Eye (tissue), 1 donor: ENCODE results near the gene COL23A1.

ENCODE experiments used
- DNase-seq: peaks from one replicate; pipeline ENCODE4 v3.0.0-alpha.2; 2015

Gene COL23A1

GRCh38 chr5:178351221-178352034, 238.8 kb downstream of the COL23A1 start:
- no peak for DNase-seq

- no peak for DNase-seq
Observed at GRCh38 chr5:178350361-178351220, 239.6 kb downstream of the COL23A1 start.

- DNase-seq, result no peak
Observed at GRCh38 chr5:178349625-178350353, 240.4 kb downstream of the COL23A1 start.

GRCh38 chr5:178349075-178349511, 241.1 kb downstream of the COL23A1 start:
- DNase-seq, result no peak

- no peak for DNase-seq
Observed at GRCh38 chr5:178348356-178349074, 241.7 kb downstream of the COL23A1 start.

- DNase-seq, result no peak
Observed at GRCh38 chr5:178347956-178348355, 242.2 kb downstream of the COL23A1 start.

- peak; percentile 67 for DNase-seq
Observed at GRCh38 chr5:178346607-178347334, 243.4 kb downstream of the COL23A1 start.

GRCh38 chr5:178343306-178343705, 246.9 kb downstream of the COL23A1 start:
- no peak for DNase-seq

- DNase-seq, result no peak
Observed at GRCh38 chr5:178341851-178342140, 248.4 kb downstream of the COL23A1 start.

- no peak for DNase-seq
Observed at GRCh38 chr5:178341091-178341850, 248.9 kb downstream of the COL23A1 start.

- no peak for DNase-seq
Observed at GRCh38 chr5:178340637-178341036, 249.6 kb downstream of the COL23A1 start.

GRCh38 chr5:178340187-178340586, 250.0 kb downstream of the COL23A1 start:
- DNase-seq, result no peak

- DNase-seq, result no peak
Observed at GRCh38 chr5:178339272-178339671, 250.9 kb downstream of the COL23A1 start.

- no peak for DNase-seq
Observed at GRCh38 chr5:178338750-178339144, 251.4 kb downstream of the COL23A1 start.

GRCh38 chr5:178338126-178338749, 252.0 kb downstream of the COL23A1 start:
- DNase-seq, result no peak

- DNase-seq, result peak; percentile 65
Observed at GRCh38 chr5:178337334-178337741, 252.9 kb downstream of the COL23A1 start.

GRCh38 chr5:178336889-178337288, 253.3 kb downstream of the COL23A1 start:
- peak; percentile 62 for DNase-seq

GRCh38 chr5:178335302-178336030, 254.7 kb downstream of the COL23A1 start:
- no peak for DNase-seq

- no peak for DNase-seq
Observed at GRCh38 chr5:178334861-178335260, 255.3 kb downstream of the COL23A1 start.
